Pulmonary artery endothelial cell (primary cell): ENCODE results near the gene PFKL. TPM values are rescaled to one million over a fixed set of nuclear protein-coding genes. Genes with fewer than 3 reads are reported as not detected.

Experiments used
- DNase-seq: peaks from one replicate; pipeline ENCODE4 v3.0.0-alpha.2; 2011; ENCODE audit warnings: low read depth, low spot score
- total RNA-seq: library from RNA; depleted of rRNA; stranded (reverse); fragments of >200 nt; gene quantifications from 2 replicates; pipeline ENCODE4 v1.2.3, GENCODE V29; 2014

The PFKL gene
- total RNA-seq, 1 donor from 2014 or later = 317 TPM

- no peak for DNase-seq
These were observed 12.9 kb downstream of the PFKL start for GRCh38 chr21:44312716-44313115.

DNA sequence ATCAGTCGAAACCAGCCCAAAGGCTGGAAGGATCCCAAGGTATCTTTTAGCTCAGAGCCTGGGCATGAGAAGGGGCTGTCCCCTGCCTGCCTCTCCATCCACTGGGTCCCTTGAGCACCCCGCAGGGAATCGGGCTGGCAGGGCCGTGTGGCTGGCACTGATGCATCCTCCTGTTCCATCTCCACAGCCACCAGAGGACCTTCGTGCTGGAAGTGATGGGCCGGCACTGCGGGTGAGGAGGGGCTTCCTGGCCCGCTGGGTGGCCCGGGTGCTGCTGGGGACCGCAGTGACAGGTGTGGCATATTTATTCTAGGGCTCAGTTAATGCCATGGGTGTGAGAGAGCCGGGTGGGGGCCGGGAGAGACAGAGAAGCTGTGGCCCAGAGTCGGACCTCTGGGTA lies 13.6 kb downstream of the PFKL start:
- no peak for DNase-seq

DNA sequence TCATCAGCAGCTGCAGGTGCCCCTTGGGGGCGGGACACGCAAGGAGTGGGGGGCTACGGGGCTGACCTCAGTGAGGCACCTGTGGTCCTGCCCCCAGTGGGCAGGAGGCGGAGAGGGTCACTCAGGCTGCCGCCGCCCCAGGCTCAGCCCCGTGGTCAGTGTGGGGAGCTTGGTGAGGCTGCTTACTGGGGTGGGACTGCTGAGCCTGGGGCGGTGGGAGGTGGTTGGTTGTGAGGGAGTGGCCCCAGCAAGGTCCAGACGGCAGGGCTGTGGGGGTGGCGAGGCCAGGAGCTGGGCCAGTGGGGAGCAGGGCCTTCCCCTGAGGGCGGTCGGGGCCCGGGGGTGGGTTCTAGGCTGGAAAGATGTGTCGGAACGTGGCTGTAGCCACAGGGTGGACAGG lies 14.3 kb downstream of the PFKL start:
- no peak for DNase-seq

GRCh38 chr21:44314561-44314960 lies 14.7 kb downstream of the PFKL start:
- no peak for DNase-seq

GRCh38 chr21:44315691-44316203 lies 15.9 kb downstream of the PFKL start:
- no peak for DNase-seq

DNA sequence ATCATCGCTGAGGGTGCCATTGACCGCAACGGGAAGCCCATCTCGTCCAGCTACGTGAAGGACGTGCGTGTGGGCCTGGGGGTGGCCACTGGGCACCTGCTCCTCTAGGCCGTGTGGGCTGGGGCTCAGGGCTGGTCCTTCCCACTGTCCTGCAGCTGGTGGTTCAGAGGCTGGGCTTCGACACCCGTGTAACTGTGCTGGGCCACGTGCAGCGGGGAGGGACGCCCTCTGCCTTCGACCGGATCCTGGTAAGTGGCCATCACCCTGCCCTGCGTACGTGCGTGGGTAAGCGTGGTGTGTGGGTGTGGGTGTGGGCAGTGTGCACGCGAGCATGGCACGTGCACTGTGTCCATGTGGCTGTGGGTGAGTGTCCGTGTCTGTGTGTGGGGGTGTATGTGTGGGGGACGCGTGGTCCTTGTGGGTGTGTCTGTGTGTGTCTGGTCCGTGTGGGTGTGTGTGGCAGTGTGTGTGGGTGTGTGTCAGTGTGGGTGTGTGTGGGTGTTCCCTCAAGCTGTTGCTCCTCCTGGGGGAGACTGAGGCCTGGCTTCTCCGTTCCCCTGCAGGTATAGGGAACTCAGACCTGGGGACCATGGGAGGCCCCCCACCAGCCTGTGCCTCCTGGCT lies 16.5 kb downstream of the PFKL start:
- DNase-seq = no peak

GRCh38 chr21:44317241-44317782 lies 17.5 kb downstream of the PFKL start:
- no peak for DNase-seq

DNA sequence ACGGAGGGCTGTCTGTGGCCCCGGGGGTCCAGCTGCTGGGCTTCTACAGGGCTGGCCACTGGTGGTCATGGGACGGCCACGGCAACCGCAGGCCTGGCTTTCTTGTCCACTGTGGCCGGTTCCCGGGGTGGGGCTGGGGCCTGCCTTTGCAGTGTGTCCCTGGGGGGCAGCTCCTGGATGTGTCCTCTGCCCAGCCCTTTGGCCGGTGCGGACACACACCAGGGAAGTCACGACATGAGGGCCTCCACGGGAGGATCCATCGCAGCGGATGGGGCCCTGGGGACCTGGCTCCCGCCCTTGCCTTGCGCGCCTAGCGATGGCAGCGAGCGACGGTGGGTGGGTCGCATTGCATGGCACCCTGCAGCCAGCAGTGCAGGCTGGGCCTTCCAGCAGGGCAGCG lies 18.0 kb downstream of the PFKL start:
- DNase-seq = no peak

- DNase-seq = no peak
These were observed 18.8 kb downstream of the PFKL start for GRCh38 chr21:44318489-44319285.

DNA sequence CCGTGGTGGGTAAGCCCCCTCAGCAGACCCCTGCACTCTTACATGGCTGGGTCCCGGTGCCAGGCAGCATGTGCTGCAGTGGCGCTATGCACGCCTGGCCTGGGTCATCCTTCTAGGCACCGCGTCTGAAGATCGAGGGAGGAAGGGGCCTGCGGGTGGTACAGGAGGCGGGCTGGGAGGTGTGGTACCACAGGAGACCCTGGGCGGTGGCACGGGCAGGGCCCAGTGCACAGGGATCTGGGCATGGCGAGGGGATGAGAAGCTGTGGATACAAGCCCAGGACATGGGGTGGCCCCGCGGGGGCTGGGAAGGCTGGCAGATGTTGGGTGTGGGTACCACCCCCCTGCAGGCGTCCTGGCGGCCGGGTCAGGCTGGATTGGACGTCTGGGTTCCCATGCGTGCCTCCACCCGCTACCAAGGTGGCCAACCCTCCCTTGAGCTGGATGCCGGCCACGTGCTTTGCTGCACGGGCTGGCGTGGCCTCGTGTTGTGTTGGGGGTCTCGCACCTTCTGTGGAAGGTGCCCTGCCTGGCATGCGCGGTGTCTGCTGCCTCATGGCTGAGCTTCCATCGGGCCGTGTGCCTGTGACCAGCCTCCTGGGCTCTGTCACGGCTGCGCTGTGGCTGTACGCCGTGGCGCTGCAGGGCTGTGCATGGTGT lies 19.7 kb downstream of the PFKL start:
- DNase-seq = no peak

GRCh38 chr21:44320847-44321246 lies 21.0 kb downstream of the PFKL start:
- no peak for DNase-seq

GRCh38 chr21:44321846-44322450 lies 22.1 kb downstream of the PFKL start:
- DNase-seq = no peak

- no peak for DNase-seq
These were observed 22.9 kb downstream of the PFKL start for GRCh38 chr21:44322621-44323325.

GRCh38 chr21:44323591-44323990 lies 23.7 kb downstream of the PFKL start:
- DNase-seq = no peak

GRCh38 chr21:44324106-44324853 lies 24.4 kb downstream of the PFKL start:
- DNase-seq = no peak

- no peak for DNase-seq
These were observed 24.9 kb downstream of the PFKL start for GRCh38 chr21:44324854-44325107.

DNA sequence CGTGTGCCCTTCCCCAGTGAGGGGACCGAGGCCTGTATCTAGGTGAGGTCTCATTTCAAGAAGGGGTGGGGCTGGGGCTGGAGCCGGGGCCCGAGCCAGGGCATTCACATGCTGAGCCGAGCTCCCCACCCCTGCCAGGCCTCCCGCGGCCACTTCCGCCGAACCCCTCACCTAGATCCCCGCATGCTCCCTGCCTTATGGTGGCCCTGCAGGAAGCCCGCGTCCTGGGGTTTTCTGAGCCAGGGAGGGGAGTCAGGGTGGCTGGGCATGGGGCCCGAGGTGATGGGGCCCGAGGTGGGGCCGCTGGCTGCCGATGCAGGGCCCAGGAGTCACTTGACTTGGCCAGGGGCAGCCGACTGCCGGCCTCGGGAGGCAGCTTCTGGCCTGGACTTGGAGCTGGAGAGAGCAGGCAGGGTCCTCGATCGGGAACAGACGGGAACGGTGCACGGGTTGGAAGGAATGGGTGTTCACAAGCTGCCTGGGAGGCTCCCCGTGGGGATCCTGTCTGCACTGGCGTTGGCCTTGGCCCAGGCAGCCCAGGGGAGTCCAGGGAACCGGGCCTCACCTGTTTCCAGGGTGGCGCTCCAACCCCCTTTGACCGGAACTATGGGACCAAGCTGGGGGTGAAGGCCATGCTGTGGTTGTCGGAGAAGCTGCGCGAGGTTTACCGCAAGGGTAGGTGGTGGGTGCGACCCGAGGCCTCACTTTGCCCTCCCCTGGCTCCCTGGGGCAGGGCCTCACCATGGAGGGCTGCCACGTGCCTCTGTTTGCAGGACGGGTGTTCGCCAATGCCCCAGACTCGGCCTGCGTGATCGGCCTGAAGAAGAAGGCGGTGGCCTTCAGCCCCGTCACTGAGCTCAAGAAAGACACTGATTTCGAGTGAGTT lies 25.8 kb downstream of the PFKL start:
- no peak for DNase-seq

DNA sequence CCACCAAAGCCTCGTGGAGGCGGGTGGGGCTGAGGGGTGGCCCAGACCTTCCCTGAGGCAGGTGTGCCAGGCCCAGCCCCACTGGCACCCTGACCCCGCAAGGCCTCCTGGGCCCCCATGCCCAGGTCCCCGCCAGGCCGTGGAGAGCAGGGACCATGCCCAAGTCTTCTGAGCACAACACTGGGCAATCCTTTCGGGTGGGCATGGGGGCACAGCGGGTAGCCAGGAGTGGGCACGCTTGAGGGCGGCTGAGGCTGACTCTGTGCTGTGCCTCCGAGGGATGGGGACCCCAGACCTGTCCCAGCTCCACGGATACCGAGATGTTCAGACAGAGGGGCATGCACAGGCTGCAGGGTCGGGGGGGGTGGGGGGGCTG lies 26.4 kb downstream of the PFKL start:
- DNase-seq = no peak

DNA sequence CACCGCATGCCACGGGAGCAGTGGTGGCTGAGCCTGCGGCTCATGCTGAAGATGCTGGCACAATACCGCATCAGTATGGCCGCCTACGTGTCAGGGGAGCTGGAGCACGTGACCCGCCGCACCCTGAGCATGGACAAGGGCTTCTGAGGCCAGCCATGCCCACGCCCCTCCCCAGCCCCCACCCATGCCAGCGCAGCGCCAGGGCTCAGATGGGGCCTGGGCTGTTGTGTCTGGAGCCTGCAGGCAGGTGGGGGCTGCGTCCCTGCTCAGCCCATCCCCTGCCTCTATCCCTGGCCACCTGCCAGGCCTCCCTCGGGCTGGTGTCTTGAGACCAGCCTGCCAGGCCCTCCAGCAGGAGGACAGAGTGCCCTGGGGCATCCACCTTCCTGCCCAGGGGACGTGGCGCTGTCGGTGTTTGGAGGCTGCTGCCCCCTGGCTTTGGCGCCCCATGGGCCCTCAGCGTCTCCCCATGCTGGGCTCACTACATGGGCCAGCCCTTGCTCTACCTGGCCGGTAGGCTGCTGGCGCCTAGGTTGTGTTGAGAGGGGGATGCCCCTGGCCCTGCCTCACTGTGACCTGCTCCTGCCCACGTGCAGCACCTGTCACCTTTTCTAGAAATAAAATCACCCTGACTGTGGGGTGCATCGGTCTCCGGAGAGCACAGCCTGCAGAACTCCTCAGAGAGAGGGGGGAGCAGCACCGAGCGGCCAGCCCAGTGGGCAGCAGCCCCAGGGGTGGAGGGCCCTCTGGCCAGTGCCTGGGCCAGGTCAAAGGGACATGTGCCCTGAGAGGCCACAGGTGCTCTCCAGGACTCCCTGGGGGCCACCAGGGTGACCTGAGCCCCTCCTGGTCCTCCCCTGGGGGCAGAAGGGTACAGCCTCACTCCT lies 27.1 kb downstream of the PFKL start:
- no peak for DNase-seq
